H1 (cell line): ENCODE measurements around the gene SSPN. TPM values are rescaled to one million over a fixed set of nuclear protein-coding genes. Genes with fewer than 3 reads are reported as not detected.

Experiments used
- CTCF ChIA-PET: fragments of 300-600 bp; sonication (Branson Sonifier 250); formaldehyde crosslinking; loops from one replicate; lab custom pipeline; 2021; ENCODE audit not compliant: partially characterized antibody; lab: Charles Lee
- POLR2A ChIA-PET: fragments of 300-600 bp; sonication (Branson Sonifier 250); formaldehyde crosslinking; loops from one replicate; lab custom pipeline; 2021; ENCODE audit warnings: inconsistent platforms; ENCODE audit not compliant: partially characterized antibody; lab: Charles Lee
- DNase-seq, 2 experiments: peaks; one replicate each; pipeline versions ENCODE4 v3.0.0 to v3.0.0-alpha.2; 2010 to 2022; ENCODE audit warnings: low spot score in 2 of 2, low read depth in 1 of 2, mixed read lengths in 1 of 2
- FAIRE-seq: peaks from 2 replicates; lab custom pipeline; 2011; peaks lifted over from hg19 to GRCh38; lab: Jason Lieb, UNC
- H2AFZ ChIP-seq: 2 replicates; pipeline ENCODE4 v1.8.1; 2012; ENCODE audit warnings: low read length, inconsistent platforms
- H2AK5ac ChIP-seq: 2 replicates; pipeline ENCODE4 v1.6.1; 2013; ENCODE audit warnings: low read depth, low read length
- H2BK120ac ChIP-seq: replicated peaks from 2 replicates; pipeline ENCODE3; 2013; ENCODE audit warnings: low read depth, low read length, inconsistent platforms
- H2BK12ac ChIP-seq: 2 replicates; pipeline ENCODE4 v1.6.1; 2013; ENCODE audit warnings: low read depth, low read length
- H2BK15ac ChIP-seq: 2 replicates; pipeline ENCODE4 v1.6.1; 2013; ENCODE audit warnings: low read length
- H2BK20ac ChIP-seq: 2 replicates; pipeline ENCODE4 v1.6.1; 2013; ENCODE audit warnings: low read length
- H2BK5ac ChIP-seq: 2 replicates; pipeline ENCODE4 v1.6.1; 2013; ENCODE audit warnings: low read depth, low read length
- H3K14ac ChIP-seq: 2 replicates; pipeline ENCODE4 v1.6.1; 2013; ENCODE audit warnings: inconsistent platforms; ENCODE audit not compliant: insufficient read length
- H3K18ac ChIP-seq: 2 replicates; pipeline ENCODE4 v1.6.1; 2013; ENCODE audit warnings: low read length; ENCODE audit errors: extremely low read depth
- H3K23ac ChIP-seq: 2 replicates; pipeline ENCODE4 v1.6.1; 2013; ENCODE audit warnings: inconsistent platforms; ENCODE audit not compliant: insufficient read length
- H3K23me2 ChIP-seq: 2 replicates; pipeline ENCODE4 v1.6.1; 2013; ENCODE audit warnings: low read depth, low read length
- H3K27ac ChIP-seq: 2 replicates; pipeline ENCODE4 v1.6.1; 2011; ENCODE audit warnings: low read depth, low read length, inconsistent platforms
- H3K27me3 ChIP-seq, 4 experiments: replicated peaks in 1 of 4; 1 replicate in 1 of 4; 2 replicates in 3 of 4; pipeline versions ENCODE4 v1.6.1 to v1.8.1; 2011 to 2013; ENCODE audit warnings: low read length in 3 of 4, mild to moderate bottlenecking in 3 of 4, inconsistent platforms in 2 of 4, mixed read lengths in 2 of 4, moderate library complexity in 1 of 4; ENCODE audit not compliant: control insufficient read depth in 3 of 4, insufficient read depth in 3 of 4; ENCODE audit errors: extremely low read depth in 1 of 4
- H3K36me3 ChIP-seq, 4 experiments: 2 replicates each; pipeline versions ENCODE4 v1.6.1 to v1.8.1; 2011 to 2013; ENCODE audit warnings: mild to moderate bottlenecking in 4 of 4, low read length in 3 of 4, moderate library complexity in 2 of 4, control low read depth in 1 of 4, inconsistent platforms in 1 of 4; ENCODE audit not compliant: insufficient read depth in 4 of 4, control insufficient read depth in 2 of 4
- H3K4ac ChIP-seq: replicated peaks from 2 replicates; pipeline ENCODE3; 2013; ENCODE audit warnings: low read length, low read depth, mixed read lengths, inconsistent platforms; ENCODE audit not compliant: insufficient read length
- H3K4me1 ChIP-seq, 4 experiments: replicated peaks in 1 of 4; 1 replicate in 1 of 4; 2 replicates in 3 of 4; pipeline versions ENCODE4 v1.6.1 to v1.8.1; 2011 to 2013; ENCODE audit warnings: low read length in 3 of 4, inconsistent platforms in 2 of 4, mixed read lengths in 1 of 4; ENCODE audit not compliant: insufficient read depth in 4 of 4, control insufficient read depth in 3 of 4
- H3K4me2 ChIP-seq, 2 experiments: 2 replicates each; pipeline versions ENCODE4 v1.6.1 to v1.8.1; 2011 to 2013; ENCODE audit warnings: low read depth in 2 of 2, low read length in 2 of 2, control low read depth in 1 of 2, inconsistent platforms in 1 of 2, mild to moderate bottlenecking in 1 of 2; ENCODE audit not compliant: insufficient read depth in 1 of 2
- H3K4me3 ChIP-seq, 4 experiments: fragments of 200-600, 300-600 bp in 1 of 4; sonication (generic), shearing (Covaris generic), sonication (Bioruptor Twin) in 1 of 4; 2 replicates each; pipeline versions ENCODE4 v1.5.1 to v1.8.1; 2011 to 2016; ENCODE audit warnings: low read length in 4 of 4, low read depth in 3 of 4, control low read depth in 2 of 4, inconsistent platforms in 2 of 4, mild to moderate bottlenecking in 2 of 4, mixed read lengths in 1 of 4, moderate library complexity in 1 of 4; ENCODE audit not compliant: insufficient read depth in 2 of 4; ENCODE audit errors: extremely low read depth in 1 of 4
- H3K56ac ChIP-seq: replicated peaks from 2 replicates; pipeline ENCODE3; 2013; ENCODE audit warnings: low read depth, mild to moderate bottlenecking, mixed read lengths, low read length, inconsistent platforms; ENCODE audit not compliant: insufficient read length
- H3K79me1 ChIP-seq: 2 replicates; pipeline ENCODE4 v1.6.1; 2013; ENCODE audit warnings: low read depth, low read length, control low read depth
- H3K79me2 ChIP-seq, 2 experiments: 2 replicates each; pipeline versions ENCODE4 v1.6.1 to v1.8.1; 2012 to 2013; ENCODE audit warnings: low read length in 2 of 2, mild to moderate bottlenecking in 2 of 2, inconsistent platforms in 1 of 2; ENCODE audit not compliant: insufficient read depth in 2 of 2, control insufficient read depth in 1 of 2
- H3K9ac ChIP-seq, 4 experiments: replicated peaks in 1 of 4; 1 replicate in 1 of 4; 2 replicates in 3 of 4; pipeline versions ENCODE4 v1.6.1 to v1.8.1; 2011 to 2013; ENCODE audit warnings: low read depth in 3 of 4, low read length in 3 of 4, control low read depth in 2 of 4, mild to moderate bottlenecking in 2 of 4, moderate library complexity in 2 of 4, inconsistent platforms in 1 of 4; ENCODE audit errors: extremely low read depth in 1 of 4
- H3K9me3 ChIP-seq, 2 experiments: 2 replicates each; pipeline versions ENCODE4 v1.6.1 to v1.8.1; 2012 to 2013; ENCODE audit warnings: mild to moderate bottlenecking in 2 of 2, moderate library complexity in 2 of 2, control low read depth in 1 of 2, inconsistent platforms in 1 of 2, low read depth in 1 of 2, low read length in 1 of 2, mixed read lengths in 1 of 2; ENCODE audit not compliant: insufficient read depth in 2 of 2
- H4K20me1 ChIP-seq, 2 experiments: replicated peaks in 1 of 2; 2 replicates each; pipeline versions ENCODE3 to v1.8.1; 2011 to 2013; ENCODE audit warnings: inconsistent platforms in 2 of 2, low read length in 2 of 2, mild to moderate bottlenecking in 1 of 2; ENCODE audit not compliant: insufficient read depth in 2 of 2, control insufficient read depth in 1 of 2
- H4K5ac ChIP-seq: 2 replicates; pipeline ENCODE4 v1.6.1; 2013; ENCODE audit warnings: low read length, low read depth, mixed read lengths, inconsistent platforms; ENCODE audit not compliant: insufficient read length
- H4K8ac ChIP-seq: 2 replicates; pipeline ENCODE4 v1.8.0; 2013; ENCODE audit warnings: mild to moderate bottlenecking, moderate library complexity, low read length, inconsistent platforms; ENCODE audit not compliant: insufficient read depth; ENCODE audit errors: extremely low read depth
- H4K91ac ChIP-seq: replicated peaks from 2 replicates; pipeline ENCODE3; 2013; ENCODE audit warnings: low read length, mixed read lengths, inconsistent platforms; ENCODE audit not compliant: insufficient read length
- CTCF ChIP-seq, 3 experiments: IDR thresholded peaks; 1 replicate in 2 of 3; 2 replicates in 1 of 3; pipeline versions ENCODE4 v1.5.1 to v1.6.1; 2011; ENCODE audit warnings: low read length in 3 of 3, mild to moderate bottlenecking in 3 of 3, inconsistent platforms in 2 of 3, low read depth in 1 of 3, moderate library complexity in 1 of 3; ENCODE audit not compliant: insufficient read depth in 1 of 3; ENCODE audit errors: control extremely low read depth in 1 of 3
- EGR1 ChIP-seq: IDR thresholded peaks from 2 replicates; pipeline ENCODE4 v1.6.1; 2011; ENCODE audit warnings: low read depth, low read length, borderline replicate concordance
- FOSL1 ChIP-seq: IDR thresholded peaks from 2 replicates; pipeline ENCODE4 v1.6.1; 2011; ENCODE audit warnings: mild to moderate bottlenecking, low read depth, low read length, moderate library complexity; ENCODE audit not compliant: insufficient read depth
- HDAC6 ChIP-seq: IDR thresholded peaks from one replicate; pipeline ENCODE4 v1.7.1; 2012; ENCODE audit warnings: low read depth, mild to moderate bottlenecking, inconsistent platforms, low read length, moderate library complexity
- RBBP5 ChIP-seq: IDR thresholded peaks from 2 replicates; pipeline ENCODE4 v1.7.1; 2012; ENCODE audit warnings: low read depth, mild to moderate bottlenecking, inconsistent platforms, low read length, moderate library complexity, borderline replicate concordance
- TCF12 ChIP-seq: IDR thresholded peaks from 2 replicates; pipeline ENCODE4 v1.6.1; 2011; ENCODE audit warnings: low read depth, mild to moderate bottlenecking, low read length
- TEAD4 ChIP-seq: IDR thresholded peaks from 2 replicates; pipeline ENCODE4 v1.6.1; 2012; ENCODE audit warnings: low read depth, low read length, inconsistent platforms, mixed read lengths
- ZNF274 ChIP-seq: IDR thresholded peaks from 2 replicates; pipeline ENCODE4 v1.7.0; 2012; ENCODE audit warnings: low read length, borderline replicate concordance; ENCODE audit errors: extremely low read depth
- WGBS, 2 experiments: shearing (Covaris generic) in 1 of 2; methylation state at CpG; one replicate each; pipeline versions ENCODE4 v1.1.6 to v1.1.7; 2013 to 2015; ENCODE audit warnings: low lambda C conversion rate in 2 of 2, mixed read lengths in 2 of 2, inconsistent platforms in 1 of 2, low coverage in 1 of 2, missing lambda C conversion rate in 1 of 2; ENCODE audit not compliant: insufficient replicate concordance in 2 of 2, insufficient coverage in 1 of 2, insufficient read length in 1 of 2; ENCODE audit errors: extremely low coverage in 1 of 2, missing lambda C conversion rate in 1 of 2; 5-methylcytosine and 5-hydroxymethylcytosine counted together
- polyA plus RNA-seq, 7 experiments: library from polyadenylated mRNA; depleted of rRNA in 3 of 7; stranded (reverse) in 5 of 7; unstranded in 2 of 7; fragments of >200 nt in 5 of 7; fragments of 200-250 nt in 2 of 7; gene quantifications; 1 replicate in 5 of 7; 2 replicates in 1 of 7; 4 replicates in 1 of 7; pipeline versions ENCODE4 v1.2.1 to v1.2.3, GENCODE V29; 2011 to 2013; ENCODE audit warnings: missing spikeins in 2 of 7, mixed read lengths in 2 of 7
- total RNA-seq: library from RNA; stranded (reverse); fragmentation: NEBNext Ultra II Directional; extraction: Animal tissue kit (Norgen Biotek cat#: 25700); gene quantifications from 2 replicates; pipeline ENCODE4 v1.2.1, GENCODE V29; 2021

Gene SSPN
- total and polyA plus RNA-seq, 2 of the 8 experiments (the other 6 are each of a cell fraction or from before 2014, with no cell fraction given): 0.86 to 1.8 TPM

- Histone ChIP-seq H4K20me1 (no peaks in the 10 kb centered on the region), H3K56ac (no peak overlapping the region), H3K27me3 (no peaks in the 10 kb centered on the region), H3K4ac (no peak overlapping the region), H3K14ac (no peak overlapping the region), H3K79me1 (no peaks in the 10 kb centered on the region), H2BK15ac (no peak overlapping the region), H3K4me1 (no peaks in the 10 kb centered on the region), H3K27ac (no peak overlapping the region), H2AFZ (no peak overlapping the region), H3K4me3 (no peak overlapping the region), H2BK5ac (no peak overlapping the region), H4K5ac (no peak overlapping the region), H2AK5ac (no peak overlapping the region), H3K23ac (no peak overlapping the region), H2BK12ac (no peak overlapping the region), H3K4me2 (no peak overlapping the region), H3K23me2 (no peaks in the 10 kb centered on the region), H3K9ac (no peak overlapping the region), H3K18ac (no peak overlapping the region), H3K79me2 (no peaks in the 10 kb centered on the region), H4K91ac (no peak overlapping the region), H2BK120ac (no peak overlapping the region), H2BK20ac (no peak overlapping the region), H3K9me3 (no peaks in the 10 kb centered on the region), H3K36me3 (no peaks in the 10 kb centered on the region), H4K8ac (no peak overlapping the region)
- WGBS, 2 experiments: 94% methylated on average over 4 of the region's 4 CpGs; no CpG with 5 or more reads in 1 of the 2 experiments
- DNase-seq: no peak
- ChIA-PET CTCF (interaction anchor here (1.1 to 1.3 kb wide), 2 partner anchors 12 to 443 kb away, joined by 3 read pairs; no protein-coding TSS in a partner anchor), POLR2A (interaction anchor here (0.6 kb wide), 1 partner anchor 24 kb away, joined by 3 read pairs; no protein-coding TSS in a partner anchor)
- no peak for FAIRE-seq
- TF ChIP-seq TCF12 (no peak), FOSL1 (no peak), CTCF (IDR thresholded peaks at IDR 0.05; ENCODE audit: control extremely low read depth in 1 of 3, insufficient read depth in 1 of 3, low read depth in 1 of 3, low read length in 3 of 3) (no peak), EGR1 (no peak), RBBP5 (no peak), TEAD4 (no peak), HDAC6 (no peak), ZNF274 (no peak)
Observed at GRCh38 chr12:26239852-26240815, 44.8 kb downstream of the SSPN start.
